Activated T-cell treated with anti-CD3 and anti-CD28 coated beads for 4 hours (primary cell): ENCODE data around the gene BPNT1.
"Not testable (repeated sequence)": the region's sequence is repeated elsewhere in the genome, so short reads cannot be mapped to it uniquely, and the experiment has no call there.

Experiments
- DNase-seq: peaks from one replicate; pipeline ENCODE4 v3.0.0-alpha.2; 2020

BPNT1 gene

DNA sequence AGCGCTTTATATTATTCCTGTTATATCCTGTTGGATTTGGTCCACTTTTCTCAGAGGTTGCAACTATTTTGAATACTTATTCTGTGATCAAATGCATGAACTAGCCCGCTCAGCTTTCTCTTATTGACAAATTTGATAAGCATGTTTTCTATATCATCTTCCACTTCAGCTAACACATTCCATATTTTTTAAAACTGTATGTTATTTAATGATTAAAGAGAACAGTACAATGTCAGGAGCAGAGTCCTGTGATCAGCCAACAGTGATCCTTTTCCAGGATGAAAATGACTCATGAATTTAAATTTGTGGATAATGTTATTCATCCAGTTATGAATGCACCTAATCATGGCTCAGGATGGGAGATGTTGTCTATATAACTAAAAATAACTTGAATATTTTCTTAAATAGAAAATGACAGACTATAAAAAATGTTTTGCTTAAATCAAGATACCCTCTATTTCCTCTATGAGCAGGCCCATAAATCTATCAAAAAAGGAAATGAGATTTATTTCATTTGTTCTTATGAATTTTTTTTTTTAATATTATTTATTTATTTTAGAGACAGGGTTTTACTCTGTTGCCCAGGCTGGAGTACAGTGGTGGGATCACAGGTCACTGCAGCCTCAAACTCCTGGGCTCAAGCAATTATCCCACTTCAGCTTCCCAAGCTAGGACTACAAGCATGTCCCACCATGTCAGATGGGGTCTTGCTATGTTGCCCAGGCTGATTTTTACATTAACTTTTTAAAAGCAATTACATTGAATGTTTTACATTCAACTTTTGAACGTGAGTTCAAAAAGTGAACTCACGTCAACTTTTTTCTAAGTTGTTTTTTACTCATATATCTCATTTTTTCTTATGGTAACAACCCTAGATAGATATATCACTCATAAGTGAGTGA is 12.5 kb downstream of the BPNT1 start:
- no peak for DNase-seq

DNA sequence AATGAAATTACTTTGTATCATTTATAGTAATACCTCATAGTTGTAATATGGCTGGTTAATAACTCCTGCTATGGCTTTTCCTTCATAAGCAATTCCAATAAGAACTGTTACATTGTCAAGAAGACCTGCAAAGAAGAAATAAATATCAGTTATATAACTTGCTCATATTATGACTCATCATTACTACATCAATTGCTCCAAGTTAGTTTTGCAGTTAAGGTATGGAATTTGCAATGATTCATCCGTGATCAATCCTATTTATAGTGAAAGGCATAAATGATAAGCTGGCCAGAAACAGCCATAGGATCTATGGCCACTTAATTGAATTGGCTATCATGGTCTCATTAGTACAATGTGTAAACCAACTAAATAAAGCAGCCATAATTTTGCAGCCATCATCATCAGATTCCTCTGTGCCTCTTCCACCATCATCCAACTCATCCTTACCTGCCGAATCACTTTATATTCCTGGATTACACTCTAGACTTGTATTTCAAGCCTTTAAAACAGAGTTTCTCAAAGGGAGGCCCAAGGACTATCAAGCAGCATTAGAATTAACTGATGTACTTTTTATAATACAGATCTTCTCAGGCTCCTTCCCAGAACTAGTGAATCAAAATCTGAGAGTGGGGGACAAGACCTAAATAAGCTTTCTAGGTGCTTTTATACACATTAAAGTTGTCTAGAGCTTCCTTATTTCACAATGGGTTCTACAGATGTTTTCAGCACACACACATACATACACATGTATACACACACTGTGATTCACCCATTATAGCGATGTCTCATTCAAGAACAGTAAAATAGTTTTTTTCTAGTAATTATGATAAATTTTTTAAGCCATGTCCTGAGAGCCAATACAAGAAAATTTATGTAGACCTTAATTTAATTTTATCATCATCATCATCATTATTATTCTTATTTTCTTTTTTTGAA is 22.1 kb downstream of the BPNT1 start:
- no peak for DNase-seq

GRCh38 chr1:220062629-220063028 is 27.0 kb downstream of the BPNT1 start:
- DNase-seq: no peak

DNA sequence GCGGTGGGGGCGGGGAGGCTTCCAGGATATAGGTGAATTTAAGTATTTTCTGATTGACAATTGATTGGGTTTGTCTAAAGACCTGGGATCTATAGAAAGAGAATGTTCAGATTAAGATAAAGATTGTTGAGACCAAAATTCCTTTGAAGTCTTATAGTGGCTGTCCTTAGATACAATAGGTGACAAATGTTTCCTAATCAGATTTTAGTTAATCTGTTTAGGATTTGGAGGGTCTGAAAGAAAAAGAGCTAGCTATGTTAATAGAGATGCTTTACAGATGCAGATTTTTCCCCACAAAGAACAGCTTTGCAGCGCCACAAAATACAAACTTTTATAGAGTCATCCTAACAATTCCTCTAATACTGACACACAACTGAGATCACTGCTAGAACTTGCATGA is 28.7 kb downstream of the BPNT1 start:
- no peak for DNase-seq

GRCh38 chr1:220056374-220056773 is 33.2 kb downstream of the BPNT1 start:
- DNase-seq: no peak

DNA sequence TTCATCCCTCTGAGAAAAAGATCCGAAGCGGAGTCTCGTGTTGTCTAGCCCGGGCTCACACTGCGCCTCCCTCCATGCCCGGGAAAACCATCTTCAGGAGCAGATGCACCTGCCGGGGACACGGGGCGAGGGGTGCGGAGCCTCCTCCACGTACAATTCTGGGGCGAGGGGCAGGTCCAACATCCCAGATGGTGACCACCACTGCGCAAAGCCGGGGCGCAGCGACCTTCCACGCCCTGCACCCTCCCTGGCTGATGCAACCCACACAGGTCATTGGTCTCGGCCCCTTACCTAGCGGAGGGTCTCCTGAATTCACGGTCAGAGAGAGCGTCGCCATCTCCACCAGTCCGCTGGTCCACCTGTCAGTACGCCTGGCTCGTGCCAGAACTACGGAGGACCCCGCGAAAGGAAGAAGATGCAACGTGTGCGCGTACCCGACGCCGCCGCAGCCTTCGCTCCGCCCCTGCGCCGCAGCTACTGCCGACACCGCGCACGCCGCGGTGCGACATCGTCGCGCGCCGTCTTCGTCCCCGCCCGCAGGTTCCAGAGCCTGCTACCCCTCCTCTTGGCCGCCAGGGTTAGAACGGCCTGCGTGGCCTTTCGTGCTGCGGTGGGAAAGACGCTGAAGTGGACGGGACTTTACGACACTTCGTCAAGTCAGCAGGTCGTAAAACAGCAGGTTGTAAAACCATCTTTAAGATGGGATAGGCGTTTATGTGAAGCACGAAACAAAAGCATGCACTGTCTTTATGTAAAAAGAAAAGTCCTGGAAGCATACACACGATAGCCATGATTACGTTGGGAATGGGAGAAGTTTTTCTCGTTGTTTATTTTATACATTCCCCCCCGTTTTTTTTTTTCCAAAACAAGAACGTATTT is 43.3 kb downstream of the BPNT1 start, which contains the start of gene EPRS1:
Gene EPRS1 (minus strand): TSS at position 454 of the 879 bp plus-strand sequence. CDS start 117 bp downstream, at position 337.
- peak; percentile 86 for DNase-seq

DNA sequence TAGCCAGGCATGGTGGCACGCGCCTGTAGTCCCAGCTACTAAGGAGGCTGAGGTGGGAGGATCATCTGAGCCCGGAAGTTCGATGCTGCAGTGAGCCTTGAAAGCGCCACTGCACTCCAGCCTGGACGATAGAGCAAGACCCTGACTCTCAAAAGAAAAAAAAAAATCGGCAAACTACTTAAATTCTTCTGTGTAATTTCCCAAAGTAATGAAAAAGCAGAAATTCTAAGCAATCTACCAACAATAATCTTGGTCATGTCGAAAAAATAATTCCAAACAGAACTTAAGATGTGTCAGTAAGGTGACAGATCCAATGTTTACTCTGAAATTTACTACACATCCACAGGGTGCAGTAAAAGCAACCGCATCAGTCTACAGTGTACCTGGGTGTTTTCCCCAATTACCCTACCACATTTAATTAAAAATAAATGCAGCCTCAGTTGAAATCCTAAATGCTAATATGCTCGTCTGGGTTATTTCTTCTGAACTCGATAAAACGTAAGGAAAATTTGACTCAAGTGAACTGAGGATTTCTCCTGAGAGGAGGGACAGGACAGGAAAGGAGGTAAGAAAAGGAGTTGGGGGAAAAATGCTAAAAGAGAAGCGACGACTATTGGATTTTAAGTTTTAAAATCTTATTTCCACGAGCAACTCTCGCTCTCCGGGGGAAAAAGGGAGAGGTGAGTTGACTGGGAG is 44.1 kb downstream of the BPNT1 start:
- DNase-seq: no peak

DNA sequence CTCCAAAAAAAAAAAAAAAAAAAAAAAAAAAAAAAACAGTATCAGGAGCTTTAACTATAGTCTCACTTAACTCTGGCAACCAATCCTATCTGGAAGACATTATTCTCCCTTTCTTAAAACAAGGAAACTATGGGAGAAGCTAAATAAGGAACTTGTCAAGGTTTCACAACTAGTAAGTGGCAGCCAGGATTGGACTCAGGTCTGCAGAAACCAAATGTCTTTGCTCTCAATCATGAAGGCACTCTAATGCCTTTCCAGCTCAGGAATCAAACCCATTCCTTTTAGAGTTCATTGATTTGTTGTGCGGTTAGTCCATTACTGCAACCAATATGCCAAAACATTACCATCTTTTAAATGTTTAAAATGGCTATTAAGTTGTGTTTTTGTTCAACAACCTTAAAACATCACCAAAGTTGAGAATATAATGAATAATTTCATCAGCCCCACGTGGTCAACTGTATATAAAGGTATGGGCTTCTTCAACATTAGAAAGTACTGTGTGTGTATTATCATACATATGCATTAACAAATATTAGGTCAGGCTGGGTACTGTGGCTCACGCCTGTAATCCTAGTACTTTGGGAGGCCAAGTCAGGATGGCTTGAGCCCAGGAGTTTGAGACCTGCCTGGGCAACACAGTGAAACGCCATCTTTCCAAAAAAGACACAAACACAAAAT is 44.8 kb downstream of the BPNT1 start:
- DNase-seq: no peak

- DNase-seq: no peak
Measured at GRCh38 chr1:220043646-220044045, 45.9 kb downstream of the BPNT1 start.

DNA sequence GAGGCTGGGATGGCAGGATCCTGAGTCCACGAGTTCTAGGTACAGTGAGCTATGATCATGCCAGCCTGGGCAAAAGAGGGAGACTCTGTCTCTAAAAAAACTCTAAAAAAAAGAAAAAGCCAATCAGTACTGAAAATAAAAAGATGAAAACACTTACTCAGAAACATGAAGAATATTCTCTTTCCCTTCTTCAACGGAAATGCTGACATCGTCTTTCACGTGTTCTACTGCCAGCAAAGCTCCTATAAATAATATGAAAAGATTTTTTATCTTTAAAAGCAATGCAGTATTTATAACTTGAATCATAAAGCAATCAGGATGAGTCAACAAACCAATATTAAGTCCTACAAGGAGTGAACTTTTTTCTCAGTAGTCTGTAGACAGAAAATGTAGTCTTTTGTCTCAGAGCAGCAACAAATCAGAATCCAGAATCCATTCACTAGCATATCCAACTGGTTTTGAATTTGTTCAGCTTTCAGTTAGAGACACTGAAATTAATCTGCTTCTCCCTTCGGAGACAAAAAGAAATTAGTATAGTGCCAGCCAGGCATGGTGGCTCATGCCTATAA is 49.5 kb downstream of the BPNT1 start:
- no peak for DNase-seq

GRCh38 chr1:220038640-220039039 is 50.9 kb downstream of the BPNT1 start:
- no peak for DNase-seq

GRCh38 chr1:220037810-220038209 is 51.8 kb downstream of the BPNT1 start:
- DNase-seq: not testable (repeated sequence)

DNA sequence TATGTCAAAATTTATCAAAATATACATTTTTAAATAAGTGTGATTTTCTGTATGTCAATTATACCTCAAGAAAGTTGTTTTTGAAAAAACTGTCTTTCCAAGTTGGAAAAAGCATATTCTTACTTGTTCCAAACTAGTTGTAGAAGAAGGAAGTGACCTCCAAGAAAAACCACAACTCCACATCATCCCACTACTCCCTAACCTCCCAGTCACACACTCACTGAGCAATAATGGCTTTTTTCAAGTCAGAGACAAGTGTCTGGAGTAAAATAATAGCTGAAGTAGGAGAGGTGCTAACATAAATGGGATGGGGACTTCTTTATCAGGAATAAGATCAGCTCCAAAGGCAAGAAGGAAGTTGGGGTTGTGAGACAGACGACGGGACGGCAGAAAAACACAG is 56.7 kb downstream of the BPNT1 start:
- no peak for DNase-seq

GRCh38 chr1:220031287-220031686 is 58.3 kb downstream of the BPNT1 start:
- no peak for DNase-seq

DNA sequence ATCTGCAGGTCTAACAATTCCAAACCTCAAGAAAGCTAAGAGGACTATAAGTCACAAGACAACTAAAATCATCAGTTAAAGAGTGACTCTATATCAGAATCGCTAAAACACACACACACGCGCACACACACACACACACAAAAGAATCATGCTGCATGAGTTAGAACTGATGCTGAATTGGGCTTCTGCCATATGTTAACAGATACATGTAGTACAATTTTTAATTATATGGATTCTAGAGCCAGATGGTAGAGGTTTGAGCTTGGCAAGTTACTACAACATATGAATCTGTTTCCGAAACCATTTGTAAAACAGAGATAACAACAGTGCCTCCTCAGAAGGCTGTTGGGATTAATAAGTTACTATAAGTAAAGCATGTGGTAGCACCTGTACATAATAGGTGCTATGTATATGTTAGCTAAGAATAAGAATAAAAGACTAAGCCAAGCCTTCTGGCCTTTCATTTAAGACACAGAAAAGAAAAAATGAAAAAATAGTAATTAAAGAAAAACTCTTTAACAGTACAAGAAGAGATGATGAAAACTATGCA is 61.2 kb downstream of the BPNT1 start:
- no peak for DNase-seq

DNA sequence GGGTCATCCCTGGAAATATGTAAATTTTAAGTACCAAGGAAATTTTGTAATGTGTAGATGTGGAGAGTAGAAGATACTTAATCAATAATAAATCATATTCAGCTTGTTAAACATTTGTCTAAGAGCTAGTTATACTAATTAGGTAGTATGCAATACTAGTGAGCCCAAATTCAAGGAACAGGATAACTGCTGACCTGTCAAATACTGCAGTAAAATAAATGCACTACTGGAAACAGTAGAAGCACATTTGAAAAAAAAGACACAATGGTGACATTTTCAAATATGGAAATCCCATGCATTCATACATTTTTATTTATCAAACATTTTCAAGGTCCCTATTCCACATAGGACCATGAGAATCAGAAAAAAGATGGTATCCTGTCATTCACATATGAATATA is 70.5 kb downstream of the BPNT1 start:
- DNase-seq: no peak

DNA sequence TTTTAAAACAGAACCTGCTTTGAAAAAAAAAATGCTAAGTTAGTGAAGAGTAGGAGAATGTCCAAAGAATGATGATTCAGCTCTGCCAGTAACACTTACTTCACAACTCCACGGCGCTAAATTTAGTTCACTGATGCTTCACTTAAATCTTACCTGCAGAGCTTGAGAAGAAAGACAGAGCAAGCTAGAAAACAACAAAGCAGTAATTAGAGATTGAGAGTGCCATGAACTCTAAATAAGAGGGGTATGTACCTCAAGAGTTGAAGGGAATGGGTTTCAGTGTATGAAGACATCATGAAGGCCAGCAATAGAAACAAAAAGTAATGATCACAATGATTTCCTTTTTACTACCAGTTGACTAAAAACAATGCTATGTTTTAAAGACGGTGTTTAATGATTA is 76.1 kb downstream of the BPNT1 start:
- no peak for DNase-seq

GRCh38 chr1:220012259-220012658 is 77.3 kb downstream of the BPNT1 start:
- DNase-seq: no peak

GRCh38 chr1:220011620-220012019 is 78.0 kb downstream of the BPNT1 start:
- DNase-seq: no peak
